IgD-negative memory B cell (primary cell): Measurements from ENCODE around the gene CTNNA1. TPM values are rescaled to one million over a fixed set of nuclear protein-coding genes. Genes with fewer than 3 reads are reported as not detected.

ENCODE experiments used
- H3K27ac Mint-ChIP-seq, 3 donors: one replicate each; pipeline ENCODE4 v1.8.0; 2020 to 2022; ENCODE audit warnings: mild to moderate bottlenecking in 3 of 3, mixed read lengths in 3 of 3, moderate library complexity in 1 of 3
- H3K27me3 Mint-ChIP-seq: one replicate; pipeline ENCODE4 v1.8.0; 2021; ENCODE audit warnings: mixed read lengths
- H3K36me3 Mint-ChIP-seq: one replicate; pipeline ENCODE4 v1.8.0; 2020; ENCODE audit warnings: mild to moderate bottlenecking, mixed read lengths
- H3K4me1 Mint-ChIP-seq, 3 donors: one replicate each; pipeline ENCODE4 v1.8.0; 2020 to 2022; ENCODE audit warnings: mixed read lengths in 3 of 3, mild to moderate bottlenecking in 1 of 3
- H3K4me3 Mint-ChIP-seq, 4 donors: one replicate each; pipeline ENCODE4 v1.8.0; 2020 to 2022; ENCODE audit warnings: mild to moderate bottlenecking in 4 of 4, mixed read lengths in 4 of 4, moderate library complexity in 3 of 4
- H3K9me3 Mint-ChIP-seq, 3 donors: one replicate each; pipeline ENCODE4 v1.8.0; 2020 to 2021; ENCODE audit warnings: mixed read lengths in 3 of 3, mild to moderate bottlenecking in 1 of 3
- polyA plus RNA-seq: library from polyadenylated mRNA; unstranded; fragments of 300-500 nt; fragmentation: Illumina TruSeq; gene quantifications from one replicate; pipeline ENCODE4 v1.2.3, GENCODE V29; 2021

Gene CTNNA1
- polyA plus RNA-seq, 1 donor from 2014 or later = 21.4 TPM

GRCh38 chr5:138853132-138853531 lies 99.9 kb downstream of the CTNNA1 start:
- H3K4me3 Mint-ChIP-seq = peak overlapping the region in 1 of 4 donors; percentile 63
- peaks cover 15 to 17% (median 16%) of the 10 kb centered on the region in 3 donors for H3K4me1 Mint-ChIP-seq
- peaks cover 17% of the 10 kb centered on the region for H3K36me3 Mint-ChIP-seq
- no peaks in the 10 kb centered on the region for H3K9me3 Mint-ChIP-seq
- no peaks in the 10 kb centered on the region for H3K27me3 Mint-ChIP-seq
- no peak overlapping the region for H3K27ac Mint-ChIP-seq

GRCh38 chr5:138867011-138867410 lies 113.8 kb downstream of the CTNNA1 start:
- Mint-ChIP-seq H3K9me3 (peaks cover 1 to 5% (median 4%) of the 10 kb centered on the region in 3 donors), H3K36me3 (peaks cover 13% of the 10 kb centered on the region), H3K4me1 (peaks cover 0 to 4% (median 0%) of the 10 kb centered on the region in 3 donors), H3K27ac (peak overlapping the region in 1 of 3 donors; percentile 62), H3K27me3 (no peaks in the 10 kb centered on the region), H3K4me3 (no peak overlapping the region)

GRCh38 chr5:138869038-138869437 lies 115.8 kb downstream of the CTNNA1 start:
- Mint-ChIP-seq H3K9me3 (no peaks in the 10 kb centered on the region), H3K36me3 (peaks cover 3% of the 10 kb centered on the region), H3K27ac (no peak overlapping the region), H3K27me3 (no peaks in the 10 kb centered on the region), H3K4me1 (peaks cover 0 to 4% (median 0%) of the 10 kb centered on the region in 3 donors), H3K4me3 (no peak overlapping the region)

- no peak overlapping the region for H3K27ac Mint-ChIP-seq
- H3K36me3 Mint-ChIP-seq = peaks cover 3% of the 10 kb centered on the region
- peaks cover 0 to 3% (median 0%) of the 10 kb centered on the region in 3 donors for H3K4me1 Mint-ChIP-seq
Measured at GRCh38 chr5:138869763-138870500, 116.7 kb downstream of the CTNNA1 start.

GRCh38 chr5:138870611-138871010 lies 117.4 kb downstream of the CTNNA1 start:
- no peak overlapping the region for H3K27ac Mint-ChIP-seq
- H3K4me3 Mint-ChIP-seq = no peak overlapping the region
- peaks cover 2% of the 10 kb centered on the region for H3K36me3 Mint-ChIP-seq
- H3K27me3 Mint-ChIP-seq = no peaks in the 10 kb centered on the region
- no peaks in the 10 kb centered on the region for H3K9me3 Mint-ChIP-seq
- H3K4me1 Mint-ChIP-seq = peaks cover 0 to 3% (median 0%) of the 10 kb centered on the region in 3 donors

More at GRCh38 chr5:138869763-138870500, 116.7 kb downstream of the CTNNA1 start:
- Mint-ChIP-seq H3K9me3 (no peaks in the 10 kb centered on the region), H3K4me3 (no peak overlapping the region), H3K27me3 (no peaks in the 10 kb centered on the region)

- Mint-ChIP-seq H3K9me3 (no peaks in the 10 kb centered on the region), H3K36me3 (peaks cover 12% of the 10 kb centered on the region), H3K4me1 (no peaks in the 10 kb centered on the region), H3K27me3 (no peaks in the 10 kb centered on the region), H3K4me3 (no peak overlapping the region), H3K27ac (peak overlapping the region in 1 of 3 donors; percentile 53)
Measured at GRCh38 chr5:138872841-138873465, 119.7 kb downstream of the CTNNA1 start.

GRCh38 chr5:138873466-138874221 lies 120.4 kb downstream of the CTNNA1 start:
- H3K36me3 Mint-ChIP-seq = peaks cover 11% of the 10 kb centered on the region
- no peaks in the 10 kb centered on the region for H3K27me3 Mint-ChIP-seq
- H3K4me3 Mint-ChIP-seq = no peak overlapping the region
- no peaks in the 10 kb centered on the region for H3K9me3 Mint-ChIP-seq
- no peaks in the 10 kb centered on the region for H3K4me1 Mint-ChIP-seq
- no peak overlapping the region for H3K27ac Mint-ChIP-seq

- Mint-ChIP-seq H3K36me3 (peaks cover 10% of the 10 kb centered on the region), H3K27me3 (no peaks in the 10 kb centered on the region), H3K27ac (no peak overlapping the region), H3K9me3 (no peaks in the 10 kb centered on the region), H3K4me1 (no peaks in the 10 kb centered on the region), H3K4me3 (no peak overlapping the region)
Measured at GRCh38 chr5:138874241-138874640, 121.0 kb downstream of the CTNNA1 start.

- H3K36me3 Mint-ChIP-seq = peaks cover 10% of the 10 kb centered on the region
- no peaks in the 10 kb centered on the region for H3K9me3 Mint-ChIP-seq
- no peaks in the 10 kb centered on the region for H3K4me1 Mint-ChIP-seq
- H3K4me3 Mint-ChIP-seq = no peak within 1 kb of the TSS
- H3K27me3 Mint-ChIP-seq = no peaks in the 10 kb centered on the region
- no peak within 1 kb of the TSS for H3K27ac Mint-ChIP-seq
Measured at GRCh38 chr5:138874771-138875551, 121.7 kb downstream of the CTNNA1 start, which contains the start of gene LRRTM2. Gene LRRTM2, minus strand, starts transcription at chr5:138875335. Its CDS starts 424 bp downstream, at chr5:138874911.

- Mint-ChIP-seq H3K4me1 (peaks cover 0 to 2% (median 0%) of the 10 kb centered on the region in 3 donors), H3K27ac (no peak overlapping the region), H3K27me3 (no peaks in the 10 kb centered on the region), H3K9me3 (no peaks in the 10 kb centered on the region), H3K36me3 (peaks cover 10% of the 10 kb centered on the region), H3K4me3 (no peak overlapping the region)
Measured at GRCh38 chr5:138875552-138875875, 122.3 kb downstream of the CTNNA1 start.

- Mint-ChIP-seq H3K4me1 (peaks cover 0 to 3% (median 1%) of the 10 kb centered on the region in 3 donors), H3K27ac (no peak overlapping the region), H3K27me3 (no peaks in the 10 kb centered on the region), H3K36me3 (peaks cover 10% of the 10 kb centered on the region), H3K9me3 (no peaks in the 10 kb centered on the region), H3K4me3 (no peak overlapping the region)
Measured at GRCh38 chr5:138875946-138876345, 122.7 kb downstream of the CTNNA1 start.

GRCh38 chr5:138876811-138877210 lies 123.6 kb downstream of the CTNNA1 start:
- Mint-ChIP-seq H3K27ac (no peak overlapping the region), H3K9me3 (no peaks in the 10 kb centered on the region), H3K4me3 (no peak overlapping the region), H3K27me3 (no peaks in the 10 kb centered on the region), H3K4me1 (peaks cover 0 to 12% (median 3%) of the 10 kb centered on the region in 3 donors), H3K36me3 (peaks cover 10% of the 10 kb centered on the region)

GRCh38 chr5:138878437-138879235 lies 125.4 kb downstream of the CTNNA1 start:
- H3K9me3 Mint-ChIP-seq = no peaks in the 10 kb centered on the region
- H3K4me1 Mint-ChIP-seq = peaks cover 0 to 15% (median 9%) of the 10 kb centered on the region in 3 donors
- no peak overlapping the region for H3K27ac Mint-ChIP-seq
- no peak overlapping the region for H3K4me3 Mint-ChIP-seq
- no peaks in the 10 kb centered on the region for H3K27me3 Mint-ChIP-seq
- peaks cover 10% of the 10 kb centered on the region for H3K36me3 Mint-ChIP-seq

- Mint-ChIP-seq H3K9me3 (peaks cover 0 to 2% (median 0%) of the 10 kb centered on the region in 3 donors), H3K4me3 (no peak overlapping the region), H3K36me3 (peaks cover 17% of the 10 kb centered on the region), H3K27ac (no peak overlapping the region), H3K4me1 (peaks cover 0 to 15% (median 10%) of the 10 kb centered on the region in 3 donors), H3K27me3 (no peaks in the 10 kb centered on the region)
Measured at GRCh38 chr5:138883211-138883610, 130.0 kb downstream of the CTNNA1 start.
